Neural progenitor cell (in vitro differentiated cells): Measurements from ENCODE around the gene THRB. TPM values are rescaled to one million over a fixed set of nuclear protein-coding genes. Genes with fewer than 3 reads are reported as not detected.

Source experiments
- DNase-seq: peaks from one replicate; pipeline ENCODE4 v3.0.0-alpha.2; 2016; ENCODE audit warnings: low spot score
- H2AFZ ChIP-seq: fragments of 200-600 bp; sonication (generic); replicated peaks from 2 replicates; pipeline ENCODE4 v1.6.1; 2016; ENCODE audit warnings: antibody characterized with exemption
- H3F3A ChIP-seq: fragments of 200-600 bp; sonication (generic); 2 replicates; pipeline ENCODE4 v1.6.1; 2016; ENCODE audit warnings: antibody characterized with exemption, low read depth
- H3K27ac ChIP-seq: fragments of 200-600 bp; sonication (generic); 2 replicates; pipeline ENCODE4 v1.5.1; 2016; ENCODE audit warnings: mild to moderate bottlenecking
- H3K27me3 ChIP-seq: fragments of 200-600 bp; sonication (generic); 2 replicates; pipeline ENCODE4 v1.6.1; 2016; ENCODE audit warnings: mild to moderate bottlenecking, moderate library complexity
- H3K36me3 ChIP-seq: fragments of 200-600 bp; sonication (generic); 2 replicates; pipeline ENCODE4 v1.5.1; 2016
- H3K4me1 ChIP-seq: fragments of 200-600 bp; sonication (generic); 2 replicates; pipeline ENCODE4 v1.6.1; 2016; ENCODE audit warnings: mixed run types
- H3K4me2 ChIP-seq: fragments of 200-600 bp; sonication (generic); 2 replicates; pipeline ENCODE4 v1.6.1; 2016
- H3K4me3 ChIP-seq: fragments of 200-600 bp; sonication (generic); 2 replicates; pipeline ENCODE4 v1.5.1; 2016
- H3K79me2 ChIP-seq: fragments of 200-600 bp; sonication (generic); 2 replicates; pipeline ENCODE4 v1.6.1; 2016; ENCODE audit warnings: low read depth
- H3K9ac ChIP-seq: fragments of 200-600 bp; sonication (generic); 2 replicates; pipeline ENCODE4 v1.6.1; 2016
- H3K9me3 ChIP-seq: fragments of 200-600 bp; sonication (generic); 2 replicates; pipeline ENCODE4 v1.5.1; 2016; ENCODE audit warnings: low read depth
- H4K20me1 ChIP-seq: fragments of 200-600 bp; sonication (generic); 2 replicates; pipeline ENCODE4 v1.6.1; 2016; ENCODE audit warnings: low read depth
- H3K27ac Mint-ChIP-seq: 3 replicates; pipeline ENCODE4 v1.8.0; 2021; ENCODE audit warnings: mixed read lengths
- H3K27me3 Mint-ChIP-seq: 2 replicates; pipeline ENCODE4 v1.8.0; 2022; ENCODE audit warnings: low read depth, mild to moderate bottlenecking, inconsistent platforms, moderate library complexity, mixed read lengths; ENCODE audit not compliant: insufficient read depth
- H3K36me3 Mint-ChIP-seq: 3 replicates; pipeline ENCODE4 v1.8.0; 2021; ENCODE audit warnings: mixed read lengths
- H3K4me1 Mint-ChIP-seq: 3 replicates; pipeline ENCODE4 v1.8.0; 2021; ENCODE audit warnings: mixed read lengths
- H3K4me3 Mint-ChIP-seq: 3 replicates; pipeline ENCODE4 v1.8.0; 2021; ENCODE audit warnings: mild to moderate bottlenecking, moderate library complexity, mixed read lengths
- H3K9me3 Mint-ChIP-seq: 3 replicates; pipeline ENCODE4 v1.8.0; 2020; ENCODE audit warnings: mixed read lengths
- EZH2 ChIP-seq: fragments of 200-600 bp; sonication (generic); IDR thresholded peaks from 2 replicates; pipeline ENCODE4 v1.6.1; 2017; ENCODE audit warnings: antibody characterized with exemption, mild to moderate bottlenecking, moderate library complexity
- EZH2phosphoT487 ChIP-seq: fragments of 200-600 bp; sonication (generic); IDR thresholded peaks from 2 replicates; pipeline ENCODE4 v1.6.1; 2017; ENCODE audit warnings: antibody characterized with exemption
- total RNA-seq: library from RNA; depleted of rRNA; stranded (reverse); fragments of >200 nt; gene quantifications from 2 replicates; pipeline ENCODE4 v1.2.3, GENCODE V29; 2015; ENCODE audit warnings: low replicate concordance
- TF ChIP-seq, protein P1 (sequence below): fragments of 200-600 bp; sonication (generic); IDR thresholded peaks from 2 replicates; pipeline ENCODE4 v1.5.1; 2017; ENCODE audit warnings: antibody characterized with exemption, mild to moderate bottlenecking

THRB gene
- total RNA-seq, 1 donor from 2014 or later, result 1.2 TPM

DNA sequence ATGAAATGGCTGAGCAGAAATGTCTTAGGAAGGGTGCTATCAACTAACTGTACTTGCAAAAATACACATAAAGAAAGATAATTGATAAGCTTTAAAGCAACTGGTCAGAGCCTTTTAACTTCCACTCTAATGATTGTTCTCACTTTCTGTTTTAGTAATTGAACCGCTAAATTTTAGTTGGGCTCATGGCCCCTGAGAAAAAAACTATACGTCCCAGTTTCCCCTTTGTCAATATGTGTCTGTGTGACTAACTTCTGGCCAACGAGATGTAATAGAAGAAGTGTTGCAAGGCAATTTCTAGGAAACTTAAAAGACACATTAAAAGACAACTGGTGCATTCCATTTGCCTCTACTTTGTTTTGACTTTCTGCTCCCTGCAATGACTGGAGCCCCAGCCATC, 325.7 kb downstream of the THRB start:
- no peak overlapping the region for H3K4me3 ChIP-seq
- H4K20me1 ChIP-seq, result no peaks in the 10 kb centered on the region
- H3K27ac ChIP-seq, result no peak overlapping the region
- H3K36me3 Mint-ChIP-seq, result no peaks in the 10 kb centered on the region
- TF ChIP-seq, protein P1, sequence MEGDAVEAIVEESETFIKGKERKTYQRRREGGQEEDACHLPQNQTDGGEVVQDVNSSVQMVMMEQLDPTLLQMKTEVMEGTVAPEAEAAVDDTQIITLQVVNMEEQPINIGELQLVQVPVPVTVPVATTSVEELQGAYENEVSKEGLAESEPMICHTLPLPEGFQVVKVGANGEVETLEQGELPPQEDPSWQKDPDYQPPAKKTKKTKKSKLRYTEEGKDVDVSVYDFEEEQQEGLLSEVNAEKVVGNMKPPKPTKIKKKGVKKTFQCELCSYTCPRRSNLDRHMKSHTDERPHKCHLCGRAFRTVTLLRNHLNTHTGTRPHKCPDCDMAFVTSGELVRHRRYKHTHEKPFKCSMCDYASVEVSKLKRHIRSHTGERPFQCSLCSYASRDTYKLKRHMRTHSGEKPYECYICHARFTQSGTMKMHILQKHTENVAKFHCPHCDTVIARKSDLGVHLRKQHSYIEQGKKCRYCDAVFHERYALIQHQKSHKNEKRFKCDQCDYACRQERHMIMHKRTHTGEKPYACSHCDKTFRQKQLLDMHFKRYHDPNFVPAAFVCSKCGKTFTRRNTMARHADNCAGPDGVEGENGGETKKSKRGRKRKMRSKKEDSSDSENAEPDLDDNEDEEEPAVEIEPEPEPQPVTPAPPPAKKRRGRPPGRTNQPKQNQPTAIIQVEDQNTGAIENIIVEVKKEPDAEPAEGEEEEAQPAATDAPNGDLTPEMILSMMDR, result no peak
- TF ChIP-seq EZH2 (no peak), EZH2phosphoT487 (no peak)
- no peak overlapping the region for H3K9ac ChIP-seq
- peaks cover 2% of the 10 kb centered on the region for H3K27me3 Mint-ChIP-seq
- H3K36me3 ChIP-seq, result no peaks in the 10 kb centered on the region
- H3F3A ChIP-seq, result no peaks in the 10 kb centered on the region
- no peak overlapping the region for H3K4me2 ChIP-seq
- no peaks in the 10 kb centered on the region for H3K4me1 Mint-ChIP-seq
- no peaks in the 10 kb centered on the region for H3K27me3 ChIP-seq
- no peak overlapping the region for H3K4me3 Mint-ChIP-seq
- no peaks in the 10 kb centered on the region for H3K9me3 ChIP-seq
- H3K79me2 ChIP-seq, result no peaks in the 10 kb centered on the region
- H3K9me3 Mint-ChIP-seq, result no peaks in the 10 kb centered on the region
- no peaks in the 10 kb centered on the region for H3K4me1 ChIP-seq
- no peak overlapping the region for H3K27ac Mint-ChIP-seq
- DNase-seq, result no peak
- no peak overlapping the region for H2AFZ ChIP-seq

DNA sequence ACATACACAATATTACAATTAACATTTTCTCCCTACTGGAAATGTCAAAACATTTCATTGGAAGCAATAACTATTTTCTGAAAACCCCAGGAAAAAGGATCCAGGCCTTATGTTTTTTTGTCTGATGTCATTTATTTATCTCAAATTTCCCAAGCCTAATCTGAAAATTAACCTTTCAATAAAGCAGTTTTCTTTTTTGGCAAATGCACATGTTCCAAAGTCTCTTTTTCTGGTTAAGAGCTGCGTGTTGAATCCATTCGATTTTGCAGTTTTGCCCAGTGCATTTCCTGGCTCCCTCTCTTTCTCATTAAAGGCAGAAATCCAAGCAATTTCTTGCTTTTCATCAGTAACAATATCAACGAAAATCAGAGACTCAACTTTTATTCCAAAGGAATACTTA, 327.2 kb downstream of the THRB start:
- Histone ChIP-seq H3K27me3 (no peaks in the 10 kb centered on the region), H3K4me1 (no peaks in the 10 kb centered on the region), H3K9ac (no peak overlapping the region), H3K79me2 (no peaks in the 10 kb centered on the region), H3K36me3 (no peaks in the 10 kb centered on the region), H3K4me3 (no peak overlapping the region), H3F3A (no peaks in the 10 kb centered on the region), H3K4me2 (no peak overlapping the region), H3K27ac (no peak overlapping the region), H2AFZ (no peak overlapping the region), H4K20me1 (no peaks in the 10 kb centered on the region), H3K9me3 (no peaks in the 10 kb centered on the region)
- H3K27me3 Mint-ChIP-seq, result peaks cover 2% of the 10 kb centered on the region
- H3K27ac Mint-ChIP-seq, result no peak overlapping the region
- H3K9me3 Mint-ChIP-seq, result no peaks in the 10 kb centered on the region
- H3K36me3 Mint-ChIP-seq, result no peaks in the 10 kb centered on the region
- no peak for DNase-seq
- H3K4me3 Mint-ChIP-seq, result no peak overlapping the region
- no peaks in the 10 kb centered on the region for H3K4me1 Mint-ChIP-seq
- TF ChIP-seq EZH2, result no peak
- no peak for TF ChIP-seq EZH2phosphoT487
- TF ChIP-seq, protein P1, result no peak

DNA sequence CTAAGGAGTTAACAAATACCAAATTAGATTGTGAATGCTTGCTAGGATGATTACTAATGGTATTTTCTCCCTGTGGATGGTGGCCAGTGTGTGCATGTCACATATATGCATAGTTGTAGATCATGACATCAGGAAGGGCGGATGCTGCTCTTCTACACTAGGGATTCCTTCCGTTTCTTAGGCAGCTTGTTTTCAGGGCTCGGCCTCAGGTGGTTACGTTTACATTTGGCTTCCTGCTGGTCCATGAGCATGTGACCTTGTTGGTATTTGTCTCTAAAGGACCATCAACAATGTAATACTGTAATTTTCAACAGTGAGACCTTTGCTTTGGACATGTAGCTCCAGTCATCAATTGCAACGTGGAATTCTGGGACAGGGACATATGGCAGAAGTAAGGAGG, 328.1 kb downstream of the THRB start:
- Mint-ChIP-seq H3K36me3 (no peaks in the 10 kb centered on the region), H3K27ac (no peak overlapping the region), H3K27me3 (peaks cover 2% of the 10 kb centered on the region), H3K9me3 (no peaks in the 10 kb centered on the region), H3K4me3 (no peak overlapping the region), H3K4me1 (no peaks in the 10 kb centered on the region)
- H3K4me2 ChIP-seq, result no peak overlapping the region
- DNase-seq, result no peak
- no peaks in the 10 kb centered on the region for H3K79me2 ChIP-seq
- H3F3A ChIP-seq, result no peaks in the 10 kb centered on the region
- H3K4me3 ChIP-seq, result no peak overlapping the region
- H3K27ac ChIP-seq, result no peak overlapping the region
- no peaks in the 10 kb centered on the region for H3K27me3 ChIP-seq
- H3K9me3 ChIP-seq, result no peaks in the 10 kb centered on the region
- no peak overlapping the region for H2AFZ ChIP-seq
- no peak overlapping the region for H3K9ac ChIP-seq
- no peaks in the 10 kb centered on the region for H3K36me3 ChIP-seq
- TF ChIP-seq EZH2phosphoT487 (no peak), EZH2 (no peak)
- TF ChIP-seq, protein P1, result no peak
- H4K20me1 ChIP-seq, result no peaks in the 10 kb centered on the region
- no peaks in the 10 kb centered on the region for H3K4me1 ChIP-seq
